Measurements from ENCODE around the gene MLH3.

Gene MLH3

GRCh38 chr14:74984236-74985027, 66.8 kb downstream of the MLH3 start:
- DNase-seq = no peak

GRCh38 chr14:74983343-74983742, 67.9 kb downstream of the MLH3 start:
- no peak for DNase-seq

DNA sequence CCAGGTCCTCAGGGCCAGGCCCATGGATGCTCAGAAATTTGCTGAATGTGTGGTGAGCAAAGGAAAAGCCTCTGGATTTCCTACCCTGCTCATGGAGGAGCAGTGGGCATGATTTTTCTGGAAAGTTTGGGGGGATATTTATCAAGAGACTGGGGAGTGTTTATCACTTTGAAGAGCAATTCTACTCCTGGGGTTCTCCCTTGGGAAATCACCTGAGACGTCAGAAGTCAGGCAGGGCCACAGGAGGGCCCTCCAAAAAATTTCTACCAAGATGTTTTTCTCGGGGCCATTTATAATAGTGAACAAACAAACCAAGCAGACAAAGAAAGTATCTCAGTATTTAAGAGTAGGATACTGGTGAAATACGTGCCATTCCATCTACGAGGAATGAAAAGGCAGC, 68.6 kb downstream of the MLH3 start:
- DNase-seq = no peak

DNA sequence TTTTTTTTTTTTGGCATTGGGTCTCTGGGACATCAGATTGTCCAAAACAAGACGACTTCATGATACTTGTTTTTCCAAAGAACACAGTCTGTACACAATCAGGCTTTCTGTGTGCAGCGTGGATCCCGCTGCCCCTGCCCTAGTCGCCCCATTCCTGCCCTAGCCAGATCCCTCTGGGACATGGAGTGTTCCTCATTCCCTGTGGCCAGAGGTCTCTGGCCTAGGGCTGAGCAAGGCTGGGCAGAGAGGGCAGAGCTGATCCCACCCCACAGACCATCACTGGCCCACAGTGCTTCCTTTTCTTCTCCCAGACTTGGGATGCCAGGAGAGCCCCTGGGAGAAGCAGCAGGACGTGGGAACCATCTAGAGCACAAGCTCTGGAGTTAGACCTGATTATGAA, 69.4 kb downstream of the MLH3 start:
- DNase-seq = no peak

- DNase-seq = no peak
Observed at GRCh38 chr14:74981462-74981782, 69.8 kb downstream of the MLH3 start.

DNA sequence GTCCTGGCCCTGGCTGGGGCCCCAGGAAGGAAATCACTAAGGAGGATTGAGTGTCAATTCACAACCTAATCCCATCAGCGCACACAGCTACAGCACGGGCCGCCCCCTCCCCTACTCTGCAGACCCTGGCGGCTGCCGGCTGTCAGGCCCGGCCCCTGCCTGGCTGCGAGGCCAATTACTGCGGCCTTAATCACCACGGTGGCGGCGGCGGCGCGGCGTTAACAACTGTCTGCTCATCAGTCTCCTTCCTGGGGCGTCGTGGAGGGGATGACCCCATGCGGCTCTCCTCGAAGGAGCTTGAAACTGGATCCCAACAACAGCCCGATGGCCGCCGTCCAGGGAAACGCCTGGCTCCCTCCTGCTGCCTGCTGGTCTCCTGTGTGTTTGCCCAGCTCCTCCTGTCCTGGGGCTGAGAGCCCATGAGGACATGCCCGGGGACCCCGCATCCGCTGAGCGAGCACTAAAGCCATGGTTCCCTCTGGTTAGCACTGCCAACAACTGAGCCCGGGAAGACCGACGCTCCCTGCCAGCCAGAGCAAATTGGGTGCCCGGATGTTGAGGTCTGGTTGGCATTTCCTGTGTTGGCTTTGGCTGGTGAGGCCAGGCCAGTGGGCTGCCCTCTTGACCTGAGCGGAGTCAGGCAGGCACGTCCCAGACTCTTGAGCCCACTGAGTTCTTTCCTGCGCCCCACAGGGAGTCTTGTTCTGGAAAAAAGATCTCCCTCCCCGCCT, 70.4 kb downstream of the MLH3 start:
- DNase-seq = peak; percentile 62

GRCh38 chr14:74980398-74980730, 70.9 kb downstream of the MLH3 start:
- DNase-seq = no peak

DNA sequence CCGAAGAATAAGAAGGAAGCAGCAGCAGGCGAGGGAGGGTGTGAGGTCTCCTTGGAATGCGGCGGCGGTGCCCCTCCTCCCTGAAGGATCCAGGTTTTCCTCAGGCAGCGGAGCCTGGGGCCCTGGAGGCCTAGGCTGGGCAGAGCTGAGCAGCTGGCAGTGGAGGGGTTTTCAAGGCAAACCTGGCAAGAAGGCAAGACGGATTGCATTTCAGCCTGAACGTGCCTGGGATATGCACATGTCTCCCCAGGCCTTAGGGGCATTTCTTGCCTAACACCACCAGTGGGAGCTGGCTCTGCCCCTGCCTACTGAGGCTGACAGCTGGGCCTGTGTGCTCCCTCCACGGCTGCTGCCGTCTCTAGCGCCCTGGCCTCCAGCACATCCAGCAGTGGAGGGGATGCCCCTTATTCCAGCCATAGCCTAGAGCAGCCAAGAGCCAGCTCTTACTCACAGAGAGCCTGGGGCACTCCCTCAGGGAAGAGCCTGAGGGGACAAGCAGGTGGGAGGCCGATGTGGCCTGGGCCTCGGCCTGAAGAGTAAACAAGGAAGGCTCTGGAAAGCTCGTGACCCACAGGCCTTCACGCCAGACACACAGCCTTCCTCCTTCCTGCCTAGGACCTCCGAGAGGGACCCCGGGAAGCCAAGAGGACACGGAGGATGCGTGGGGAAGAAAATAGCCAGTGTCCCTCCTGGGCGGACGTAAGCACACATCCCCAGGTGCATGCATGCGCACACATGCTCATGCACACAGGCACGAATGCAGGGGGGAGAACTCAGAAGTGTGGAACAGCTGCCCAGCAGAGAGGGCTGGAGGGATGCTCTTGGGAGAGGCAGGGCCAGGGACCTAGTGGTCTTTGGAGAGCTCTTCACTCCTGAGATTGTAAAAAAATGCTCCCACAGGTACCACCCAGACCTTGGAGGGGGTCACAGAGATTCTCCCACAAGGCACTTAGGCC, 71.5 kb downstream of the MLH3 start:
- peak; percentile 51 for DNase-seq

DNA sequence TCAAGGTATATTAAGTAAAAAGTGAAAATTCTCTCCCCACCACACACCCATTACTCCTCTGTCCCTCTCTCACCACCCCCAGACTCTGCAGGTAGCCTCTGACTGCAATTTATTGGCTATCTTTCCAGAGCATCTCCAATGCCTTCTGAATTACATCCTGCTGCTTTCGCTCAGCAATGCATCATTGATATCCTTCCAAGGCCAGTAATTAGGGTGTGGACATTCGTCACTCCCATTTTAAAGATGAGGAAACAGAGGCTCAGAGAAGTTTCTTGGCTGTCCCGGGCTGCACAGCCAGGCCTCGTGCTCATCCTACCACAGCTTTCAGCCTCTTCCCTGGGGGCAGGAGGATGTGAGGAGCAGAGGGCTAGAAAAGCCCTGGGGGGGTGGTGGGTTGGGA, 72.2 kb downstream of the MLH3 start:
- no peak for DNase-seq

DNA sequence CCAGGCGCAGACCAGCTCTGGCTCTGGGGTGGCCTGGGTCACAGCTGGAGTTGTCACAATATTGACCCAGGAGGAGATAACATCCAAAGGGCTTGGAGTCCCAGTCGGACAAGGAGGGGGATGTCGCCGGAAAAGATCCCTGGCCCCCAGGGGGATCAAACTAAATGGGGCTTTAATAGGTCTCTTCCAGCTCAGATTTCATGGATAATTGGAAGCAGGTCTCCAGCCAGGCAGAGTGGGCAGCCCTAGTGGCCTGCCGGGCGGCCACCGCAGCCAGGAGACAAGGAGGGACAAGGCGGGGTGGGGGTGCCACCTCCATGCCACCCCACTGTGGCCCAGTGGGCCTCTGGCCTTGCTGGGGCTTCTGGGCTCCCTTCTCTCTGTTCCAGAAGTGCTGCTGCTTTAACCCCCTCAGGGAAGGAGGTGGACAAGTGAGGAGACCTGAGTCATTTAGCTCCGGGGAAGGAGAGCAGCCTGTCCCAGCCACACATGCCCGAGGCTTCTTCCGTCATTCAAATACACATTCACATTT, 72.8 kb downstream of the MLH3 start:
- no peak for DNase-seq

GRCh38 chr14:74977901-74978385, 73.3 kb downstream of the MLH3 start:
- DNase-seq = no peak

DNA sequence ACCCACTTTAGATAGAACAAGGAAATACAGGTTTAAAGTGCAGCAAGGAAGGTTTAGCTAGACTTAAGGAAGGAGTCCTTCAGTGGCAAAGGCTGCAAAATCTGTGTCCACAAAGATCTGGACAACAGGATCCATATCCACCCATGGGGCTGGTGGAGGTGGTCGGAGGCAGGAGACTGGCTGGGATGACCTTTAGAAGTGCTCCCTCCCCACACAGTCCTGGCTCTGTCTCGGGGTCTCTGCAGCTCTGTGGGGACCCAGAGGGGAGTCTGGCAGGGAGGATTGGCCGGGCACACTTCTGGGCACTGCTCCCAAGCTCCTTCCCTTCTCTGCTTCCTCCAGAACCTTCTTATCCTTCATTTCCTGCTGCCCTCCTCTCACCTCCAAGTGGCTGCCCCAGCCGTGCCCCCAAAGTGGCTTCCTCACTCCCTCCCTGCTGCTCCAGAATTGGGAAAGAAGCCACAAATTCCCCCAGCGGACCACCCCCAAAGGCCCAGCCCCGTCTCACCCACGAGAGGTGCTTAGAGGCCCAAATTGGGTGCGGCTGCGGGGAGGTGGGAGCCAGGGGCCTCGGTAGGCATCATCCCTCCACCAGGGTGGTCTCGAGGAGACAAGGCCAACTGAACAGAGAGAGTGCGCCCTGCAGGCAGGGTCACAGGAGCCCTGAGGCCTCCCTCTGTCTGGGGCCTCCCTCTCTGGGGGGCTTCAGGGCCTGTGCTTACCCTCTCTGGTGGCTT, 73.9 kb downstream of the MLH3 start:
- no peak for DNase-seq

GRCh38 chr14:74976264-74977113, 74.8 kb downstream of the MLH3 start:
- no peak for DNase-seq

GRCh38 chr14:74975059-74975810, 76.0 kb downstream of the MLH3 start:
- no peak for DNase-seq

DNA sequence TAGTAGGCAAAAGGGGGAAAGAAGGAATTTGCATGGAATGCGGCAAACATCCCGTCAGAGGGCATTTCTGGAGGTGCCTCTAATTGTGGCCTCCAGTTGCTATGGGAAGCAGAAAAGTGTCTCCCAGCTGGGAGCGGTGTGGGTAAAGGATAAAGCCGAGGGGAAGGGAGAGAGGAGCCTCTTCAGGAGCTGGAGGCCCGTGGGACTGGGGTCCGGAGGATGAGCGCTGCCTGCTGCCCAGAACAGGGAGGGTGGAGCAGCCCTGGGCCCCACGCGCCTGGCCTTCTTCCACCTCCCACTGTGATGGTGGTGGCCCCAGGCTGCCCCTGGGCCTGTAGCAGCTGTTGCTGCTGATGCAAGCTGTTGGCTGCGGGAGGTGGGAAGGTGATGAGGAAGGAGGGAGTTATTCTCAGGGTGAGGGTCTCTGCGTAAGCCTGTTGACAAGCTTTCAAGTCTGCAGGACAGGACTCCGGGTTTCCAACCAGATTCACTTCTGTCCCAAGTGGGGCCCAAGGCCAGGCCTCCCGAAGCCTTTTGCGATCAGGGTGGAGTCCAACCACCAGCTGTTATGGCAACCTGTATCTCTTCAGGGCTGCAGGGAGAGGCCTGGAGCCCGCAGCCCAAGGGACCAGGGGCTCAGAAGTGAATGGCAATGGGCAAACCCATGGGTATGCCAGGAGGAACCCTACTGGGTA, 76.8 kb downstream of the MLH3 start:
- no peak for DNase-seq

DNA sequence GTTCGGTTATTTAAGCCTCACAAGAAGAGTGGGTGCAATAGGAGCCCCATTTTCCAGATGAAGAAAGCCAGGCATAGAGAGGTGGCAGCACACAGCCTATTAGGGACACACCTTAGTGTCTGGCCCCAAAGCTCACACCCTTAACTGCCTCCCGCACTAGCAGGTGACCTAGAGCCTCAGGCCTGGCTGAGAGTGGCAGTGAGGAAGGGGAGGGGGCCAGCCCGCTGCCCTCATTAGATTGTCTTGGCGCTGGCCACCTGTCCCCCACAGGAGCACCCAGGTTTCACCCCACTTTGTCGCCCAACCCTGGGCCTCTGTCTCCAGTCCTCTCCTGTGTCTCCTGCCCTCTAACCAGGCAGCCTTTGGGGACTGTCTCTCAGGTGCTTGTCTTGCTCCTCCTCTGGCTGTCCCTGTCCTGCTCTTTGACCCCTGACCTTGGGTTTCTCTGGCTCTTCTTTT, 77.3 kb downstream of the MLH3 start:
- no peak for DNase-seq

GRCh38 chr14:74973003-74973653, 78.1 kb downstream of the MLH3 start:
- no peak for DNase-seq

DNA sequence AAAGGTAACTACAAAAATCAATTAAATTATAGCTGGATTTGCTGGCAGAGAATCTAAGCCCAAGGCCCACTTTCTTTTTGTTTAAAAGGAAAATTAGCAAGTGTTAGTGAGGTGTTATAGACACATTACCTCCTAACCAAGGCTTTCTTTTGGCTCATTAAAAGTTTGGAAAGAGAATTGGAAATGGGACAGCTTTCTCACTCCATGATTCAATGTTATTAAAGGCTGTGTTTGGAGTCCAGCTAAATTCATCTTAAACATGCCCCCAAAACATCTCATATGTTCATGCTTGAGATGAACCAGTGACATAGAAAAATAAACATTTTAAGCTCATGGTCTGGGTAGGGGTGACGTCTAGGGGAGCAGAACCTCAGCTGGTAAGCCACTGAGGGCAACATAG, 82.5 kb downstream of the MLH3 start:
- DNase-seq = no peak
